Fibroblast of pulmonary artery (primary cell): ENCODE measurements around the gene PHAX.
"Not testable (repeated sequence)": the region's sequence is repeated elsewhere in the genome, so short reads cannot be mapped to it uniquely, and the experiment has no call there.

Source experiments
- DNase-seq: peaks from one replicate; pipeline ENCODE4 v3.0.0-alpha.2; 2010; ENCODE audit warnings: low read depth
- H3K4me3 ChIP-seq: replicated peaks from 2 replicates; pipeline ENCODE4 v1.5.1; 2011; ENCODE audit warnings: low read depth, mild to moderate bottlenecking, control low read depth, low read length, moderate library complexity
- CTCF ChIP-seq: IDR thresholded peaks from 2 replicates; pipeline ENCODE4 v1.5.1; 2011; ENCODE audit warnings: mild to moderate bottlenecking, control low read depth, low read length, inconsistent platforms; ENCODE audit errors: missing control alignments

PHAX gene

GRCh38 chr5:126658561-126658960 lies 57.8 kb downstream of the PHAX start:
- H3K4me3 ChIP-seq = no peak overlapping the region
- TF ChIP-seq CTCF = no peak
- DNase-seq = no peak

GRCh38 chr5:126659805-126660482 lies 59.2 kb downstream of the PHAX start:
- TF ChIP-seq CTCF = no peak
- H3K4me3 ChIP-seq = no peak overlapping the region
- no peak for DNase-seq

GRCh38 chr5:126664586-126664985 lies 63.8 kb downstream of the PHAX start:
- no peak for TF ChIP-seq CTCF
- DNase-seq = no peak
- H3K4me3 ChIP-seq = no peak overlapping the region

GRCh38 chr5:126670109-126670508 lies 69.4 kb downstream of the PHAX start:
- not testable (repeated sequence) for H3K4me3 ChIP-seq, DNase-seq

- not testable (repeated sequence) for H3K4me3 ChIP-seq, DNase-seq
Observed at GRCh38 chr5:126671681-126672080, 70.9 kb downstream of the PHAX start.

- H3K4me3 ChIP-seq = no peak overlapping the region
Observed at GRCh38 chr5:126673477-126673876, 72.7 kb downstream of the PHAX start.

GRCh38 chr5:126674145-126674544 lies 73.4 kb downstream of the PHAX start:
- TF ChIP-seq CTCF = no peak

More at GRCh38 chr5:126673477-126673876, 72.7 kb downstream of the PHAX start:
- DNase-seq = no peak
- TF ChIP-seq CTCF = no peak

GRCh38 chr5:126675338-126675737 lies 74.6 kb downstream of the PHAX start:
- no peak overlapping the region for H3K4me3 ChIP-seq
- no peak for DNase-seq
- no peak for TF ChIP-seq CTCF

More at GRCh38 chr5:126674145-126674544, 73.4 kb downstream of the PHAX start:
- no peak overlapping the region for H3K4me3 ChIP-seq
- DNase-seq = no peak
